Stimulated activated CD4-positive, alpha-beta T cell treated with anti-CD3 and anti-CD28 coated beads, Interleukin-2, amount 100 ng/mL, for 48 hours (primary cell): ENCODE measurements around the gene ONECUT3.

ENCODE experiments used
- DNase-seq, 2 donors: peaks; one replicate each; pipeline ENCODE4 v3.0.0-alpha.2; 2020

The ONECUT3 gene

DNA sequence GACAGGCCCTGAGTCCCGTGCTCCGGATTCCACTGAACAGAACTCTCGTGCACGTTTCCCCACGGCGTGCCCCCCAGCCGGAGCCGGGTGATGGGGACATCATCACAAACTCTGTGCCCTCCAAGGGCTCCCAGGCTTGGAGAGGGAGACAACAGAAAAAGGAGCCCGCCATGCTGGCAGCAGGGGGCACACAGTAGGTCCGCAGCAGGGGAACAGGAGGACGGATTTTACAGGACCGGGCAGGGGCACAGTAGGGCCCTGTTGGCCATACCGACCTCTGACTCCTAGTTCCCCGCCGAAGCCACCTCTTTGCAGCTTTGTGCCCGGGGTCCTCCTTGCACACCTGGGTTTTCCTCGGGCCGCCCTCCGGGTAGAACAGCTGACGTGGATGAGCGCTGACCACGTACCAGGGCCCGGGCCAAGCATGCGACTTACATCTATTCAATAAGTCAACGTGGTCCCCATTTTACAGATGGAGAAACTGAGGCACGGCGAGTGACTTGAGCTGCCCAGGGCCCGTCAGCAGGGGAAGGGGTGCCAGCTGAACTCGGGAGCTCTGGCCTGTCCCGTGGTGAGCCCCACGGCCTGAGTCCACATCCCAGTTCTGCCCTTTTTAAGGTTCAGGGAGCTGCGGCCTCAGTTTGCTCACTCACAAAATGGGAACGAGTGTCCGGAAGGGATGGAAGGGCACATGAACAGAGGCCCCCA, 10.2 kb upstream of the ONECUT3 start:
- no peak for DNase-seq

DNA sequence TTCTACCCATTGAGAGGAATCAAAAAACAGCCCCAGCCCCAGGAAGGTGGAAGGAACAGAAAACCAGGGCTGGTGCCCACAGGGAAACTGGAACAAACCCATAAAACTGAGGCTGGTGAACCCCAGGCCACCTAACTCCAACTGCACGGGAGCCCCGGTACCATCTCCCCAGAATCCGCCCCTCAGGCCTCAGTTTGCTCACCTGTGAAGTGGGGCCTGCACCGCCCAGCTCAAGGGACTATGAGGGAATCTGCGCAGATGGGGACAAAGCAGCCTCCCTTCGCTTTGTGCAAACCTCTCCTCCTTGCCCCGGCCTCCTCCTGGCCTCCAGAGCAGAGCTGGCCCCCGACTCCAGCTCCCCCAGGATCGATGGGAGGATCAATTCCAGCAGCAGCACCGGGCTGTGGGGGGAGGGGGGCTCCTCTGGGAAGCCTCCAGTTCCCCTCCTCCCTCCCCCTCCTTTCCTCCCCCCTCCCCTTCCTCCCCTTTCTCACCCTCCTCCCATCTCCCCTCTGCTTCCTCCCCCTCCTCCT, 9.1 kb upstream of the ONECUT3 start:
- DNase-seq = no peak

DNA sequence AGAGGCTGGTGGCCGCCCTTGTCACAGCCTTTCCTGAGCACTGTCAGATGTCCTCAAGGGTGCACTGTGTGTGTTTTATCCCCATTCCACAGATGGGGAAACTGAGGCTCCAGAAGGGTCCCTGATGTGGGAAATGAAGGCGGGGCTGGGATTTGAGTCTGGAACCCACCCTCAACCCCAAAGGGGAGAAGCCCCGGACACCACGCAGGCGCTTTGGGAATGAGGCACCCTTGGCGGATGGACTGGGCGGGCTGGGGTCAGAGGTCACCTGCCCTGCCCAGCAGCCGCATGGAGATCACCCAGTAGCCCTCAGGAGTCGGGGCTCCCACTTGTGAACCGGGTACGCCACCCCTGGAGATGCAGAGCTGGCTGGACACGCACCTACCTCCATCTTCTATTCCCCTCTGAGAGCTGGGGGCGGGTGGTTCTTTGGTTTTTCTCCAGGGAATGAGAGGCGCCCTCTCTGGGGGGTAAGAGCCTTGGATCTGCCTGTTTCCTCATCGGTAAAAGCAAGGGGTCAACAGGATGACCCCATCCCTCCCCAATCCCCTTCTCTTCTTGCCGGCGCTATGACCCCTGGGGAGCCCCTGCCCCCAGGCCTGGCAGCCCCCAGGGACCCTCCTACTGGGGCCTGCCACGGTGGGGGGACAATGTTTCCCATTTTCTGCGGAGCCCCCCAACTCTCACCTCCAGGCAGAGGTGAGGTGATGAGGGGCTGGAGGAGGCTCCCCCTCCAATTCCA, 8.3 kb upstream of the ONECUT3 start:
- no peak for DNase-seq

DNA sequence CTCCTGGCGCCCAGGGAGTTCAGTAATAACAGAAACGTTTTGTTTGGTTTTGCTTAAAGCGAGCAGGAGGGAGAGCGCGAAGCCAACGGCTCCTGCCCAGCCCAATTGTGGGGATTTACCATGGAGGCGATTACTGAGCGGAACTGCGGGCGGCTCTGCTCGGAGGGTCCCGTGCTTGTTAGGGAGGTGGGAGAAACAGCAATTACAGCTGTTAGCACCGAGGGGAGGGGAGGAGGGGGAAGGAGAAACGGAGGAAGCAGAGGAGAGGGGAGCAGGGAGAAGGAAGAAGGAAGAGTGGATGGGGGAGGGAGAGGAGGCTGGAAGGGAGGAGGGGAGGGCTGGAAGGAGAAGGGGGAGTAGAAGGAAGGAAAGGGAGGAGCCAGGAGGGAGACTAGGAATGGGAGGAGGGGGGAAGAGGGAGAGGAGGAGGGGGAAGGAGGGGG, 7.7 kb upstream of the ONECUT3 start:
- DNase-seq = no peak

DNA sequence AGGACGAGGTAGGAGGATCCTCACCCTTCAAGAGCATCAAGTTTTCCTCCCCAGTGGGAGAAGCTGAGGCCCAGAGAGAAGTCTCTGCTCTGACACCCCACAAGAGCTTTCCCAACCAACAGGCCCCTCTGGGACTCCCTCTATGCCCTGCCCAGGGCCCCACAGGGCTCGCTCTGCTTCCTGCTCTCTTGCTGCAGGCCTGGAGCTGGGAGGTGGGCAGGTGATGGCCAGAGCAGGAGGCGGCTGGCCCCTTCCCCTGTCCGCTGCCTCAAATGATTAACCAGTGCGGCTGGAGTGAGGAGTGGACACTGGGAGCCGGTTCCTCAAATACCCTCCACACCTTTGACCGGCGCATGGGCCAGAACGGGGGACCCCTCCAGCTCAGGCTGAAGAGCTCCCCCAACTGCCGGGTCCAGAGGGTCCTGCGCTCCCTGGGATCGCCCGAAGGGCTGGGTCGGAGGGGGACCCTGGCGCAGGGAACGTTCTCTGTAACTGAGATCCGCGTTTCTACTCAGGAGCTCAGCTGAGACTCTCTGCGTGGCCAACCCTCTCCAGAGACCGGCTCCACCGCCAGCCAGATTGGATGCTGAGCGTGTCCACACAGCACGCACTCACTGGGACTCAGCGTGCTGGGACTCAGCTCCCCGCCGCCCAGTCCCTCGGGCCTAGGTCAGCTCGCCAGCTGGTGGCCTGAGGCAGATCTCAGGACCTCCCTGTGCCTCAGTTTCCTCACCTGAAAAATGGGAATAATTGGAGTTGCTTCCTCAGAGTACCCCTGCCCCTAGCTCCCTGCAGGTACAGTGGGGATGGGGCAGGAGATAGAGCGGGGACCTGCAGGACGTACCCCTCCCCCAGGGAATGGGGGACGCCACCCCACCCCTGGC, 6.7 kb upstream of the ONECUT3 start:
- DNase-seq = no peak

- peak in 1 of 2 donors; percentile 41 for DNase-seq
Observed at GRCh38 chr19:1747285-1748114, 5.8 kb upstream of the ONECUT3 start.

- DNase-seq = no peak
Observed at GRCh38 chr19:1748115-1748872, 5.0 kb upstream of the ONECUT3 start.

GRCh38 chr19:1748873-1749341, 4.4 kb upstream of the ONECUT3 start:
- no peak for DNase-seq

DNA sequence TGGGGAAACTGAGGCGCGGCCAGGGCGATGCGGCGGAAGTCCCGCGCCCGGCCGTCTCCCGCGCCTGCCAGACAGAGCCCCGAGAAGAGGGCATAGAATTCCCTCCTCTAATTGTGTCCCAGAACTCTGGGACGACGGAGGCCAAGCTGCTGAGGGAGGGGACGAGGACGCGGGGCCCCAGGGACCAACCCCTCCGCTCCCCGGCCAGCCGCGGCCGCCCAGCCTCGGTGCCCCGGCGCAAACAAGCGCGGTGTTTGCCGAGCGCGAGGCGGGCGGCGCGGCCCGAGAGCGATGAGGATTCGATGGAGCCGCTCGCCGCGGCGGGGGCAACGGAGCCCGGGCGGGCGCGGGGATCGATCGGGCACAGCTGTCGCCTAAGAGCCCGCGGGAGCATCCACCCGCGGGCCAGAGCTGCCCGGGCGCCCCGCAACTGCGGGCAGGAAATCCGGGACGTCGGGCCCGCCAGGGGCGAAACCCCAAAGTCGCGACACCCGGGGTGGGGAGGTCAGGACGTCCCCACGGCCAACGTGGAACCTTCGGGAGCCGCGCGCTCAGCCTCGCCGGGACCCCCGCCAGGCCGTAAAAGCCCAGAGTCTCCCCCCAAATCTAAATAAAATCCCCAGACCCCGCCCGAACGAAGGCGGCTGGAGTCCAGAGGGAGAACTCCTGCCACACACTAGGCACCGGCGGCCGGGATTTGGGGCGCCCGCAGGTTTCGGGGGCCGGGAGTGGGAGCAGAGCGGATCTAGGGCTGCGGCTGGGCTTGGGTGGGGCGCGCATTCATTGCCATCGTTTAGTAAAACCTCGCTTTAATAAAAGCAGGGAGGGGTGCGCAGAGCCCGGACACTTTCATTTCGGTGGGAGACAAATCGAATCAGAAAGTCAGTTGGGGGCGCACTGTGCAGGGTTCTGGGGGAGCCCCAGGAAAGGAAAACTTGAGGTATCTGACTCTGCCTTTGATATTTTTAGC, 3.6 kb upstream of the ONECUT3 start:
- DNase-seq = no peak

- no peak for DNase-seq
Observed at GRCh38 chr19:1750343-1751021, 2.8 kb upstream of the ONECUT3 start.

DNA sequence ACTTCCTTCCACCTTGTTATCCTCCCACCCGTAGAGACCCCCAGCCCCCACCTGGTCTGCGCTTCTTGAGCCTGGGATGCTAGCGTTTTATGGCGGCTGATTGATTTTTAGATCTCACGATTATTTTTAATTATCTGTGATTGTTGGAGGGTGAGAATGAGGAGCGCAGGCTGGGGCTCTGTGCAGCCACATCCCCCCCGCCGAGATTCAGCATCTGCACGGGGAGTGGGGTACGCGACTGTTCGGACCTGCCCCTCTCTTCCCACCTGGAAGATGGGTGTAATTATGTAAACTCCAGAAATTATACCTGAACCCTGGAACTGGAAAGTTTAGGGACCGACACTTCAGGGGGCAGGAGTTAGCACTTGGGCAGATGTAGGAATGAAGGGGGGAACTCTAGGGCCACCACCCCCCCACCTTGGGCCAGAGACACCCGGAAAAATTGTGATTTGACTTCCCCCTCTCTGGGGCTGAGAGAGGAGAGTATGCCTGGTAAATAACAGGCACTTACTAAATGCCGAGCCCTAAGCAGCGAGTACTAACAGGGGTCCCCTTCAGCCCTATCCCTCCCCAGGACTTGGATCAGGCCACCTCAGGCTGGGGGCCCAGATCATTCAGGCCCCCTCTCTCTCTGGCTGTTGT, 1.8 kb upstream of the ONECUT3 start:
- no peak for DNase-seq

DNA sequence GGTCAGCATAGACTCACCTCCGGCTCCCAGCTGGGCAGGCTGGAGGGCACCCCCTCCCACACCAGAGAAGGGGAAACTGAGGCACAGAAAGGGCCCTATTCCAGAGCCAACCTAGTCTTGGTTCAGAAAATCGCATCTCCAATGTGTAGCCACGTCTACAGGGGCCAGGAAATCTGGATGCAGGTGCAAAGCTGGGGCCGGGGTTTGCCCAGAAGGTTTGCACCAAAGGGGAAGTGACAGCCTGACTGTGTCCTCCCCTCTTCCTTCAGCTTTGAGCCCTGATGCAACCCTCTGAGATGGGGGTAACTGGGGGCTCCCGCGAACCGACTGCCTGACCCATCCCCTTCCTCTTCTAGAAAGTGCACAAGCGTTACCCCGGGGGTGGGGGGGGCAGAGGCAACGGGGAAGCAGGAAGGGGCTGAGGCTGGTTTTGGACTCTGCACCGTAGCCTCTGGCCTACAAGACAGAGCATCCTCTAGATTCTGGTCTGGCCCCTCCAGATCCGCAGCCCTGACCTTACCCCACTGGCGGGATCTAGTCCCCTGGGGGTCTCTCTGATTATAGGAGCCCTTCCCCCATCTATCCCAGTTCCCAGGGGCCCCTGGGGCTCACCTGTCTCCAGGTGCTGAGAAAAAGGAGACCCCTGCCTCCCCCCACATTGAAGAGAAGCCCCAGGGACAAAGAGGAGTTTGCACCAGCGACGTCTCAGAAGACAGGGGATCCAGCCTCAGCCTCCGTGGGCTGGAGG, 1.1 kb upstream of the ONECUT3 start:
- DNase-seq = no peak

DNA sequence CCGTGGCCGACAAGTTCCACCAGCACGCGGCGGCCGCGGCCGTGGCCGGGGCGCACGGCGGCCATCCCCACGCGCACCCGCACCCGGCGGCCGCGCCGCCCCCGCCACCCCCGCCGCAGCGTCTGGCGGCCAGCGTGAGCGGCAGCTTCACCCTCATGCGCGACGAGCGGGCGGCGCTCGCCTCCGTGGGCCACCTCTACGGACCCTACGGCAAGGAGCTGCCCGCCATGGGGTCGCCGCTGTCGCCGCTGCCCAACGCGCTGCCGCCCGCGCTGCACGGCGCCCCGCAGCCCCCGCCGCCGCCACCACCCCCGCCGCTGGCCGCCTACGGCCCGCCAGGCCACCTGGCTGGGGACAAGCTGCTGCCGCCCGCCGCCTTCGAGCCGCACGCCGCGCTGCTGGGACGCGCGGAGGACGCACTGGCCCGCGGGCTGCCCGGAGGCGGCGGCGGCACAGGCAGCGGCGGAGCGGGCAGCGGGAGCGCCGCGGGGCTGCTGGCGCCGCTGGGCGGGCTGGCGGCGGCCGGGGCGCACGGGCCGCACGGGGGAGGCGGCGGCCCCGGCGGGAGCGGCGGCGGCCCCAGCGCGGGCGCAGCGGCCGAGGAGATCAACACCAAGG, 821 bp downstream of the ONECUT3 start:
- DNase-seq = no peak

GRCh38 chr19:1754636-1755466, 1.5 kb downstream of the ONECUT3 start:
- DNase-seq = no peak

DNA sequence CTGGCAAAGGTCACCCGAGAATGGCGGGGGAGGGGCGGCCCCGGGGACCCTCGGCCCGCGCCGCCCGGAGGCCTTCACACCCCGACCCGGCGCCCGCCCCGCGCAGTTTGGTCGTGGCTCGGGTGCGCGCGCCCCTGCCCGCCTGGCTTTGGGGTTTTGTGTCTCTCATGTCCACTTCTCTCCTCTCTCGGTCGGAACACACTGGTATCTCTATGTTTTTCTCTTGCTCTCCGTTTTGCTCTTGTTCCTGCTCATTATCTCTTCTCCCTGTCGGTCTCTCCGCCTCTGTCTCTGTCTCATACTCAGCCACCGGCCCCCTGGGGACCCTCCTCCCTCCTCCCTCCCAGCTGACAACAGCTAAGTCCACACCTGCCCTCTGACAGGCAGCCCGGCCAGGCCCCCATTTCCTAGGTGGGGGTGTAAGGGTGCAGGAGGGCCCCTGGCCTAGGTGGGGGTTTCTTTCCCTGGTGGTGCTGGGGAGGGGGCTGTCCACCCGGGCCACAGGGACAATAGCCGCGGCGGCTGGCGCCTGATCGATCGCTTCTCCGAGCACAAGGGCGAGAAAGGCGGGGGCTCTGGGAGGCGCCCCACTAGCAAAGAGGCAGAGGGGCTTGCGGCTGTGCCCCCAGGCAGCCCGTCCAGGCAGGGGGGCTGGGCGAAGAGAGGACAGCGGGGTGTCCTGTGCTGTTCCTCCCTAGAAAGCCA, 2.3 kb downstream of the ONECUT3 start:
- DNase-seq = no peak

- DNase-seq = no peak
Observed at GRCh38 chr19:1756264-1756663, 3.0 kb downstream of the ONECUT3 start.
